A549 (cell line): ENCODE data around the gene UBE2L5.

Experiments used
- BHLHE40 ChIP-seq: IDR thresholded peaks from 2 replicates; pipeline ENCODE4 v1.6.1; 2012; ENCODE audit warnings: low read depth, low read length, inconsistent platforms
- CBX2 ChIP-seq: fragments of 200-600 bp; sonication (generic); IDR thresholded peaks from 2 replicates; pipeline ENCODE4 v1.6.1; 2016; ENCODE audit warnings: low read depth, mild to moderate bottlenecking, borderline replicate concordance
- CEBPB ChIP-seq, 2 experiments: fragments of >200 bp in 1 of 2; sonication (Bioruptor Twin) in 1 of 2; formaldehyde crosslinking in 1 of 2; IDR thresholded peaks; 2 replicates each; pipeline ENCODE4 v1.6.1; 2012 to 2016
- CTCF ChIP-seq: fragments of >200 bp; sonication (Bioruptor Twin); formaldehyde crosslinking; IDR thresholded peaks from 3 replicates; pipeline ENCODE4 v1.5.1; 2016
- ESRRA ChIP-seq: fragments of 150-350 bp; IDR thresholded peaks from 2 replicates; pipeline ENCODE4 v1.6.1; 2014; ENCODE audit warnings: mild to moderate bottlenecking, low read length, borderline replicate concordance
- HDAC2 ChIP-seq: fragments of 200-600 bp; sonication (generic); IDR thresholded peaks from 2 replicates; pipeline ENCODE4 v1.6.1; 2016
- HMGXB4 ChIP-seq: fragments of 250-450 bp; sonication (Bioruptor Pico); IDR thresholded peaks from 2 replicates; pipeline ENCODE4 v1.5.0; 2021; ENCODE audit warnings: mild to moderate bottlenecking, moderate library complexity, borderline replicate concordance
- MAZ ChIP-seq: fragments of 150-350 bp; IDR thresholded peaks from 2 replicates; pipeline ENCODE4 v1.6.1; 2014; ENCODE audit warnings: antibody characterized with exemption, low read depth, low read length, borderline replicate concordance
- PHF8 ChIP-seq: fragments of 200-600 bp; sonication (generic); IDR thresholded peaks from 2 replicates; pipeline ENCODE4 v1.6.1; 2016; ENCODE audit warnings: low read depth, mild to moderate bottlenecking, antibody characterized with exemption, moderate library complexity, borderline replicate concordance
- POLR2A ChIP-seq: IDR thresholded peaks from 2 replicates; pipeline ENCODE4 v1.6.1; 2012; ENCODE audit warnings: mild to moderate bottlenecking, low read length
- RAD21 ChIP-seq, 2 experiments: fragments of >200 bp in 1 of 2; sonication (Bioruptor Twin) in 1 of 2; formaldehyde crosslinking in 1 of 2; IDR thresholded peaks in 1 of 2; conservative IDR thresholded peaks in 1 of 2; 2 replicates in 1 of 2; 3 replicates in 1 of 2; pipeline ENCODE4 v1.6.1; 2012 to 2018; ENCODE audit warnings: inconsistent platforms in 1 of 2
- REST ChIP-seq: fragments of 200-600 bp; sonication (generic); IDR thresholded peaks from 2 replicates; pipeline ENCODE4 v1.6.1; 2016; ENCODE audit warnings: antibody characterized with exemption, mild to moderate bottlenecking, moderate library complexity
- SMC3 ChIP-seq: fragments of >200 bp; sonication (Bioruptor Twin); formaldehyde crosslinking; IDR thresholded peaks from 3 replicates; pipeline ENCODE4 v1.6.1; 2018; ENCODE audit warnings: inconsistent platforms

GRCh38 chr13:30466841-30467252, 44.6 kb downstream of the UBE2L5 start:
- TF ChIP-seq CTCF: no peak
- TF ChIP-seq POLR2A: no peak
- TF ChIP-seq HDAC2: no peak
- TF ChIP-seq BHLHE40: no peak
- no peak for TF ChIP-seq RAD21 (conservative IDR thresholded peaks at IDR 0.05 in 1 of 2, IDR thresholded peaks at IDR 0.05 in 1 of 2)
- TF ChIP-seq ESRRA: no peak
- TF ChIP-seq MAZ: no peak
- TF ChIP-seq SMC3: no peak
- TF ChIP-seq REST: no peak
- no peak for TF ChIP-seq HMGXB4 (CRISPR knock-in tag)
- no peak for TF ChIP-seq CBX2
- TF ChIP-seq PHF8: no peak
- TF ChIP-seq CEBPB (IDR thresholded peaks at IDR 0.05): no peak
